ENCODE measurements around the gene MBTPS2. TPM values are rescaled to one million over a fixed set of nuclear protein-coding genes. Genes with fewer than 3 reads are reported as not detected.

Gene MBTPS2
- total and polyA plus RNA-seq, 2 donors from 2014 or later, result 4.9 to 13.4 TPM

DNA sequence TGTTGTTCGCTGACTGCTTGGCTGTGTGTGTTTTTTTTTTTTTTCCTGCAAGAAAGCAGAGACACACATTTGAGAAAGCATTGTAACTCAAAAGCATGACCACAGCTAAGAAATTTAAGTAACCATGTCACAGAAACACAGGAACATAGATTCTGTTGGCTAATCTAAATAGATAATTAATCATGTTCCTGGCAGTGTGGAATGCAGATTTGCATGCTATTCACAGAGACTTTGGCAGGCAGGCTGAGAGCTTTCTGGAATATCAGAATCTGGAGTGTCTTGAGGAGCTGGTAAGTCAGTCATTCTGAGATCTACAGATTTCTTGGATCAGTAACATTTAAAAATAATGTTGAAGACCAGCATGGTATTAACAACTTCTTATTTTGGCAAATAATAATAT lies 67.8 kb downstream of the MBTPS2 start:
- H3K9ac ChIP-seq (ENCODE audit: low read length in 3 of 3), result no peak overlapping the region
- intact Hi-C loops (cut with DNase I), result no loop called here
- no peak for FAIRE-seq
- H3K4me3 ChIP-seq (ENCODE audit: low read length in 3 of 3), result no peak overlapping the region
- H3K4me1 ChIP-seq (ENCODE audit: control insufficient read depth in 2 of 3, insufficient read depth in 2 of 3, low read depth in 1 of 3, low read length in 3 of 3), result peaks cover 0 to 7% (median 2%) of the 10 kb centered on the region in 3 donors
- TF ChIP-seq, protein P1, sequence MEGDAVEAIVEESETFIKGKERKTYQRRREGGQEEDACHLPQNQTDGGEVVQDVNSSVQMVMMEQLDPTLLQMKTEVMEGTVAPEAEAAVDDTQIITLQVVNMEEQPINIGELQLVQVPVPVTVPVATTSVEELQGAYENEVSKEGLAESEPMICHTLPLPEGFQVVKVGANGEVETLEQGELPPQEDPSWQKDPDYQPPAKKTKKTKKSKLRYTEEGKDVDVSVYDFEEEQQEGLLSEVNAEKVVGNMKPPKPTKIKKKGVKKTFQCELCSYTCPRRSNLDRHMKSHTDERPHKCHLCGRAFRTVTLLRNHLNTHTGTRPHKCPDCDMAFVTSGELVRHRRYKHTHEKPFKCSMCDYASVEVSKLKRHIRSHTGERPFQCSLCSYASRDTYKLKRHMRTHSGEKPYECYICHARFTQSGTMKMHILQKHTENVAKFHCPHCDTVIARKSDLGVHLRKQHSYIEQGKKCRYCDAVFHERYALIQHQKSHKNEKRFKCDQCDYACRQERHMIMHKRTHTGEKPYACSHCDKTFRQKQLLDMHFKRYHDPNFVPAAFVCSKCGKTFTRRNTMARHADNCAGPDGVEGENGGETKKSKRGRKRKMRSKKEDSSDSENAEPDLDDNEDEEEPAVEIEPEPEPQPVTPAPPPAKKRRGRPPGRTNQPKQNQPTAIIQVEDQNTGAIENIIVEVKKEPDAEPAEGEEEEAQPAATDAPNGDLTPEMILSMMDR (IDR thresholded peaks at IDR 0.05; ENCODE audit: borderline replicate concordance, extremely low read depth, insufficient read depth), result no peak
- H3K27me3 ChIP-seq (ENCODE audit: control insufficient read depth, insufficient read depth, low read length), result no peaks in the 10 kb centered on the region
- DNase-seq, result peak in 2 of 5 donors; percentile 72 to 80
- no peaks in the 10 kb centered on the region for H3K36me3 ChIP-seq (ENCODE audit: control insufficient read depth in 2 of 3, insufficient read depth in 3 of 3, low read length in 3 of 3)
- no peaks in the 10 kb centered on the region for H3K9me3 ChIP-seq (ENCODE audit: control insufficient read depth in 2 of 3, insufficient read depth in 1 of 3, low read length in 3 of 3)
- peak overlapping the region in 1 of 2 donors; percentile 32 for H3K27ac ChIP-seq (ENCODE audit: low read depth in 2 of 2, low read length in 2 of 2)

GRCh38 chrX:21911481-21911880 lies 72.1 kb downstream of the MBTPS2 start:
- Histone ChIP-seq H3K9me3 (ENCODE audit: control insufficient read depth in 2 of 3, insufficient read depth in 1 of 3, low read length in 3 of 3) (no peaks in the 10 kb centered on the region), H3K27ac (ENCODE audit: low read depth in 2 of 2, low read length in 2 of 2) (no peak overlapping the region), H3K9ac (ENCODE audit: low read length in 3 of 3) (no peak overlapping the region), H3K27me3 (ENCODE audit: control insufficient read depth, insufficient read depth, low read length) (no peaks in the 10 kb centered on the region), H3K4me1 (ENCODE audit: control insufficient read depth in 2 of 3, insufficient read depth in 2 of 3, low read depth in 1 of 3, low read length in 3 of 3) (no peaks in the 10 kb centered on the region), H3K36me3 (ENCODE audit: control insufficient read depth in 2 of 3, insufficient read depth in 3 of 3, low read length in 3 of 3) (no peaks in the 10 kb centered on the region), H3K4me3 (ENCODE audit: low read length in 3 of 3) (no peak overlapping the region)
- intact Hi-C loops (cut with DNase I), result no loop called here
- FAIRE-seq (no peak), DNase-seq (no peak)
- TF ChIP-seq, protein P1 (IDR thresholded peaks at IDR 0.05; ENCODE audit: borderline replicate concordance, extremely low read depth, insufficient read depth), result no peak

DNA sequence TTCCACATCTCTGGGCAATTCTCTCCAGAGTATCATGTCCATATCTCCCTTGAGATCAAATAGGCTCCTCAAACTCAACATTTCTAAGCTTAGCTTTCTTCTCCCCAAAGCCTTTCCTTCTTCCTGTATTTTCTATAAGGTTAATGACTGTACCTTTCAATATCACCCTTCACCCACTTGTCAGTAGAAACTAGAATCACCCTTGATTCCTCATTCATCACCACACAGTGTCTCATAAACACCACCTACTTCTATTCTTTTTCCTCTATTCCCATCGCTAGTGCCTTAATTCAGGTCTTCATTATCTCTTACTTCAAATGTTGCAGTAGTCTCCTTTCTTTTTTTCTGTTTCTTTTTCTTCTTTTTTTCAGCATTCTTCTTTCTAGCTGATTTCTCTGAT lies 72.8 kb downstream of the MBTPS2 start:
- TF ChIP-seq, protein P1 (IDR thresholded peaks at IDR 0.05; ENCODE audit: borderline replicate concordance, extremely low read depth, insufficient read depth), result no peak
- Histone ChIP-seq H3K4me3 (ENCODE audit: low read length in 3 of 3) (no peak overlapping the region), H3K36me3 (ENCODE audit: control insufficient read depth in 2 of 3, insufficient read depth in 3 of 3, low read length in 3 of 3) (no peaks in the 10 kb centered on the region), H3K9ac (ENCODE audit: low read length in 3 of 3) (no peak overlapping the region), H3K27me3 (ENCODE audit: control insufficient read depth, insufficient read depth, low read length) (no peaks in the 10 kb centered on the region), H3K27ac (ENCODE audit: low read depth in 2 of 2, low read length in 2 of 2) (no peak overlapping the region), H3K9me3 (ENCODE audit: control insufficient read depth in 2 of 3, insufficient read depth in 1 of 3, low read length in 3 of 3) (no peaks in the 10 kb centered on the region), H3K4me1 (ENCODE audit: control insufficient read depth in 2 of 3, insufficient read depth in 2 of 3, low read depth in 1 of 3, low read length in 3 of 3) (no peaks in the 10 kb centered on the region)
- intact Hi-C loops (cut with DNase I), result no loop called here
- FAIRE-seq (no peak), DNase-seq (no peak)

DNA sequence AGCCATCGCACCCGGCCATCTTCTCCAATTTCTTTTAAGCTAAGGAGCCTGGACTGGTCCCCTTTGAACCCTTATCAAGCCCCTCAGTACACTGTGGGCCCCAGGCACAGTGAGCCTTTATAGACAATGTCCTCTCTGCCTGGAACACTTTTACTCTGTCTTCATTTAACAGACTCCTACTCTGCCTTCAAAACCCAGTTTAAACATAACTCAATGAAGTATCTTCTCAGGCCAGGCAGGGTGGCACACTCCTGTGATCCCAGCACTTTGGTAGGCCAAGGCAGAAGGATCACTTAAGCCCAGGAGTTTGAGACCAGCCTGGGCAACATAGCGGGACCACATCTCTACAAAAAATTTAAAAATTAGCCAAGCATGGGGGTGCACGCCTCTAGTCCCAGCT lies 73.6 kb downstream of the MBTPS2 start:
- Histone ChIP-seq H3K4me3 (ENCODE audit: low read length in 3 of 3) (no peak overlapping the region), H3K9ac (ENCODE audit: low read length in 3 of 3) (no peak overlapping the region), H3K27me3 (ENCODE audit: control insufficient read depth, insufficient read depth, low read length) (no peaks in the 10 kb centered on the region), H3K9me3 (ENCODE audit: control insufficient read depth in 2 of 3, insufficient read depth in 1 of 3, low read length in 3 of 3) (no peaks in the 10 kb centered on the region), H3K36me3 (ENCODE audit: control insufficient read depth in 2 of 3, insufficient read depth in 3 of 3, low read length in 3 of 3) (no peaks in the 10 kb centered on the region), H3K4me1 (ENCODE audit: control insufficient read depth in 2 of 3, insufficient read depth in 2 of 3, low read depth in 1 of 3, low read length in 3 of 3) (no peaks in the 10 kb centered on the region), H3K27ac (ENCODE audit: low read depth in 2 of 2, low read length in 2 of 2) (no peak overlapping the region)
- intact Hi-C loops (cut with DNase I), result no loop called here
- TF ChIP-seq, protein P1 (IDR thresholded peaks at IDR 0.05; ENCODE audit: borderline replicate concordance, extremely low read depth, insufficient read depth), result no peak
- no peak for DNase-seq
- FAIRE-seq, result no peak

Data from kidney (tissue), 14 donors.